Measurements from ENCODE around the gene FOLR2.

FOLR2 gene

GRCh38 chr11:72230764-72231365, 14.3 kb downstream of the FOLR2 start:
- CTCF ChIA-PET = no interaction called here

DNA sequence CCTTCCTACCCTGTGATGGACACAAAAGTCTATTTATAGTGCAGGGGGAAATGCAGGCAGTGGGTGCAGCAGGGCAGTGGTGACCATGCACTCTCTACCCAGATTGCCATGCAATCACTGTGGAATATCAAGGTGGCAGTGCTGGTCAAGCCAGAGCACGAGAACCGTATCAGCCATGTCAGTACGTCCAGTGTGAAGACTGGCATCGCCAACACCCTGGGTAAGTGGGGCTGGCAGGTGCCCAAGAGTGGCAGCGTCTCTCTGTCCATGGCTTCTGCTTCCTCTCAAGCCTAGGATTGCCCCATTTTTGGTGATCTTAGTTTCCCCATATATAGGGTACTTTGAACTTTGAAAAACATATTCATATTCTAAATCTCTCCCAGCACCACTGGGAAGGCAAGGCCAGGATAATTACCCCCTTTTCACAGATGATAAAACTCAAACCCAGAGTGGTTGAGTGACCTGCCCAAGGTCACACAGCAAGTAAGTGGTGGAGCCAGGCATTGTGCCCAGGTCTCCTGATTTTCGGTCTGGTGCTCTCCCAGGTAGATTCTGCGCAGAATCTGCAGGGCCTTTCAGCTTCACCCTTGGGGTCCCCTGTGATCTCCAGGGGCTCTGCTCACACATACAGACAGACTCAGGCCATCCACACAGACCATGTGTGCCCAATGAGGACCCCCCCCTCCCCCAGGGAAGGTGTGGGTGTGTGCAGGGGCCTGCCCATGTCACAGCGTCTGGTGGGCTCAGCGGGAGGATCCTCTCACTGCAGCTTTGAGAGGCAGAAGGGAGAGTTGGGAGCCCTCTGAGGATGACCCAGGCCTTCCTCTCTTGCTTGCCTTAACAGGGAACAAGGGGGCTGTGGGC, 15.0 kb downstream of the FOLR2 start:
- POLR2A ChIA-PET = interaction anchor here (0.6 kb wide), 1 partner anchor 187 kb away, joined by 3 read pairs; no protein-coding TSS in a partner anchor
- no peak for TF ChIP-seq TARDBP (IDR thresholded peaks at IDR 0.05)
- no peak for TF ChIP-seq FOXK2 (IDR thresholded peaks at IDR 0.05)
- TF ChIP-seq ELF4 (IDR thresholded peaks at IDR 0.05) = no peak
- no peak for TF ChIP-seq NFRKB (IDR thresholded peaks at IDR 0.05)
- TF ChIP-seq CTBP1 (IDR thresholded peaks at IDR 0.05; ENCODE audit: borderline replicate concordance) = no peak
- TF ChIP-seq FOXM1 (IDR thresholded peaks at IDR 0.05; ENCODE audit: borderline replicate concordance) = no peak
- no peak for TF ChIP-seq FOXA1 (IDR thresholded peaks at IDR 0.05)
- no peak for TF ChIP-seq SUZ12 (IDR thresholded peaks at IDR 0.05)
- no peak for TF ChIP-seq SP1 (IDR thresholded peaks at IDR 0.05)
- no peak for TF ChIP-seq ZNF384 (IDR thresholded peaks at IDR 0.05)
- no peak for TF ChIP-seq LEF1 (IDR thresholded peaks at IDR 0.05; ENCODE audit: borderline replicate concordance)
- TF ChIP-seq, protein P1, sequence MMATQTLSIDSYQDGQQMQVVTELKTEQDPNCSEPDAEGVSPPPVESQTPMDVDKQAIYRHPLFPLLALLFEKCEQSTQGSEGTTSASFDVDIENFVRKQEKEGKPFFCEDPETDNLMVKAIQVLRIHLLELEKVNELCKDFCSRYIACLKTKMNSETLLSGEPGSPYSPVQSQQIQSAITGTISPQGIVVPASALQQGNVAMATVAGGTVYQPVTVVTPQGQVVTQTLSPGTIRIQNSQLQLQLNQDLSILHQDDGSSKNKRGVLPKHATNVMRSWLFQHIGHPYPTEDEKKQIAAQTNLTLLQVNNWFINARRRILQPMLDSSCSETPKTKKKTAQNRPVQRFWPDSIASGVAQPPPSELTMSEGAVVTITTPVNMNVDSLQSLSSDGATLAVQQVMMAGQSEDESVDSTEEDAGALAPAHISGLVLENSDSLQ (IDR thresholded peaks at IDR 0.05) = no peak
- TF ChIP-seq BHLHE40 (IDR thresholded peaks at IDR 0.05; ENCODE audit: borderline replicate concordance) = no peak
- TF ChIP-seq ARNT (IDR thresholded peaks at IDR 0.05) = no peak
- no peak for TF ChIP-seq L3MBTL2 (conservative IDR thresholded peaks at IDR 0.05)
- TF ChIP-seq HDGF (IDR thresholded peaks at IDR 0.05; ENCODE audit: borderline replicate concordance) = no peak
- DNase-seq (ENCODE audit: extremely low spot score) = no peak
- CTCF ChIA-PET = no interaction called here

More at GRCh38 chr11:72230764-72231365, 14.3 kb downstream of the FOLR2 start:
- POLR2A ChIA-PET = interaction anchor here (0.6 kb wide), 1 partner anchor 188 kb away, joined by 3 read pairs; no protein-coding TSS in a partner anchor
- no peak for TF ChIP-seq FOXK2 (IDR thresholded peaks at IDR 0.05)
- TF ChIP-seq HDGF (IDR thresholded peaks at IDR 0.05; ENCODE audit: borderline replicate concordance) = no peak
- no peak for TF ChIP-seq BHLHE40 (IDR thresholded peaks at IDR 0.05; ENCODE audit: borderline replicate concordance)
- TF ChIP-seq ZNF384 (IDR thresholded peaks at IDR 0.05) = no peak
- no peak for TF ChIP-seq NFRKB (IDR thresholded peaks at IDR 0.05)
- no peak for TF ChIP-seq LEF1 (IDR thresholded peaks at IDR 0.05; ENCODE audit: borderline replicate concordance)
- TF ChIP-seq ELF4 (IDR thresholded peaks at IDR 0.05) = no peak
- TF ChIP-seq ARNT (IDR thresholded peaks at IDR 0.05) = no peak
- no peak for TF ChIP-seq SUZ12 (IDR thresholded peaks at IDR 0.05)
- no peak for TF ChIP-seq FOXM1 (IDR thresholded peaks at IDR 0.05; ENCODE audit: borderline replicate concordance)
- no peak for TF ChIP-seq SP1 (IDR thresholded peaks at IDR 0.05)
- TF ChIP-seq, protein P1 (IDR thresholded peaks at IDR 0.05) = no peak
- TF ChIP-seq FOXA1 (IDR thresholded peaks at IDR 0.05) = no peak
- no peak for TF ChIP-seq CTBP1 (IDR thresholded peaks at IDR 0.05; ENCODE audit: borderline replicate concordance)
- TF ChIP-seq L3MBTL2 (conservative IDR thresholded peaks at IDR 0.05) = no peak
- DNase-seq (ENCODE audit: extremely low spot score) = no peak

GRCh38 chr11:72232260-72233055, 15.9 kb downstream of the FOLR2 start:
- no peak for TF ChIP-seq BHLHE40 (IDR thresholded peaks at IDR 0.05; ENCODE audit: borderline replicate concordance)
- ChIA-PET CTCF (no interaction called here), POLR2A (no interaction called here)
- DNase-seq (ENCODE audit: extremely low spot score) = no peak

GRCh38 chr11:72233056-72233772, 16.6 kb downstream of the FOLR2 start:
- CTCF ChIA-PET = no interaction called here
- POLR2A ChIA-PET = no interaction called here

More at GRCh38 chr11:72233056-72233772, 16.6 kb downstream of the FOLR2 start:
- TF ChIP-seq ELF4 (IDR thresholded peaks at IDR 0.05) (no peak), ARNT (IDR thresholded peaks at IDR 0.05) (no peak), L3MBTL2 (conservative IDR thresholded peaks at IDR 0.05) (no peak), CTBP1 (IDR thresholded peaks at IDR 0.05; ENCODE audit: borderline replicate concordance) (no peak), NFRKB (IDR thresholded peaks at IDR 0.05) (no peak), ZNF384 (IDR thresholded peaks at IDR 0.05) (no peak), BHLHE40 (IDR thresholded peaks at IDR 0.05; ENCODE audit: borderline replicate concordance) (no peak), LEF1 (IDR thresholded peaks at IDR 0.05; ENCODE audit: borderline replicate concordance) (no peak), FOXK2 (IDR thresholded peaks at IDR 0.05) (no peak), HDGF (IDR thresholded peaks at IDR 0.05; ENCODE audit: borderline replicate concordance) (no peak), TARDBP (IDR thresholded peaks at IDR 0.05) (no peak), SUZ12 (IDR thresholded peaks at IDR 0.05) (no peak), FOXA1 (IDR thresholded peaks at IDR 0.05) (no peak)
- TF ChIP-seq, protein P1 (IDR thresholded peaks at IDR 0.05) = no peak
- no peak for DNase-seq (ENCODE audit: extremely low spot score)

Measured in HEK293T (cell line).